ENCODE data around the gene PPP2R5A. TPM values are rescaled to one million over a fixed set of nuclear protein-coding genes. Genes with fewer than 3 reads are reported as not detected.

The PPP2R5A gene
- polyA plus RNA-seq, 1 of the 3 experiments (the other 2 are of a cell fraction), result 5.4 TPM

DNA sequence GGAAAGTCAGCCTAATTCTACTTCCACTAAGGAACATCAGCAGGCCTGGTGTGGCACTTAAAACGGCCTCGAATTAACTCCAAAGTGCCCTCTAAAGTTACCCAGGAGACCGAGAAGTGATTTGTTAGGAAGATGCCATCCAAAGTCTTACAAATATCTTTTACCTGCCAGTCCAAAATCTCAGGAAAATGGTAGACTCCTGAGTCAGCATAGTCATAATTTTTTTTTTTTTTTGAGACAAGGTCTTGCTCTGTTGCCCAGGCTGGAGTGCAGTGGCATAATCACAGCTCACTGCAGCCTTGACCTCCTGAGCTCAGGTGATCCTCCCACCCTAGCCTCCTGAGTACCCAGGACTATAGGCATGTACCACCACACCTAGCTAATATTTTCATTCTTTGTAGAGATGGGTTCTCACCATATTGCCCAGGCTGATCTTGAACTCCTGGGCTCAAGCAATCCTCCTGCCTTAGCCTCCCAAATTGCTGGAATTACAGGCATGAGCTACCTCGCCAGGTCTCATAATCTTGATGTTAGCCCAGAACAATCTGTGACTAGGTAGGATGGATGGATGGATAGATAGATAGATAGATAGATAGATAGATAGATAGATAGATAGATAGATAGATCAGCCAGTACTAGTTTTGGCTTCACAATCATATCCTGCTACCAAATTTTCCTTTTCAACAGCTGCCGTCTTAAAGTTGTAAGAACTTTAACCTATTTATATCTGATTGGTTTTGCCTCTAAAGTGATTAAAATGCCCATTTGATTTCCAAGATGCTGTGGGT lies 25.3 kb upstream of the PPP2R5A start (continued):
- TF ChIP-seq, protein P1, sequence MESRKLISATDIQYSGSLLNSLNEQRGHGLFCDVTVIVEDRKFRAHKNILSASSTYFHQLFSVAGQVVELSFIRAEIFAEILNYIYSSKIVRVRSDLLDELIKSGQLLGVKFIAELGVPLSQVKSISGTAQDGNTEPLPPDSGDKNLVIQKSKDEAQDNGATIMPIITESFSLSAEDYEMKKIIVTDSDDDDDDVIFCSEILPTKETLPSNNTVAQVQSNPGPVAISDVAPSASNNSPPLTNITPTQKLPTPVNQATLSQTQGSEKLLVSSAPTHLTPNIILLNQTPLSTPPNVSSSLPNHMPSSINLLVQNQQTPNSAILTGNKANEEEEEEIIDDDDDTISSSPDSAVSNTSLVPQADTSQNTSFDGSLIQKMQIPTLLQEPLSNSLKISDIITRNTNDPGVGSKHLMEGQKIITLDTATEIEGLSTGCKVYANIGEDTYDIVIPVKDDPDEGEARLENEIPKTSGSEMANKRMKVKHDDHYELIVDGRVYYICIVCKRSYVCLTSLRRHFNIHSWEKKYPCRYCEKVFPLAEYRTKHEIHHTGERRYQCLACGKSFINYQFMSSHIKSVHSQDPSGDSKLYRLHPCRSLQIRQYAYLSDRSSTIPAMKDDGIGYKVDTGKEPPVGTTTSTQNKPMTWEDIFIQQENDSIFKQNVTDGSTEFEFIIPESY (IDR thresholded peaks at IDR 0.05; ENCODE audit: borderline replicate concordance, low read depth), result no peak
- TF ChIP-seq RXRA (IDR thresholded peaks at IDR 0.05; ENCODE audit: borderline replicate concordance, low read depth), result no peak
- TF ChIP-seq, protein P2, sequence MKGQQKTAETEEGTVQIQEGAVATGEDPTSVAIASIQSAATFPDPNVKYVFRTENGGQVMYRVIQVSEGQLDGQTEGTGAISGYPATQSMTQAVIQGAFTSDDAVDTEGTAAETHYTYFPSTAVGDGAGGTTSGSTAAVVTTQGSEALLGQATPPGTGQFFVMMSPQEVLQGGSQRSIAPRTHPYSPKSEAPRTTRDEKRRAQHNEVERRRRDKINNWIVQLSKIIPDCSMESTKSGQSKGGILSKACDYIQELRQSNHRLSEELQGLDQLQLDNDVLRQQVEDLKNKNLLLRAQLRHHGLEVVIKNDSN (IDR thresholded peaks at IDR 0.05; ENCODE audit: borderline replicate concordance, low read depth), result no peak
- TF ChIP-seq EP300 (IDR thresholded peaks at IDR 0.05; ENCODE audit: borderline replicate concordance in 1 of 2, low read depth in 1 of 2, low read length in 1 of 2), result no peak
- TF ChIP-seq SMC3 (IDR thresholded peaks at IDR 0.05; ENCODE audit: low read depth, low read length), result no peak

DNA sequence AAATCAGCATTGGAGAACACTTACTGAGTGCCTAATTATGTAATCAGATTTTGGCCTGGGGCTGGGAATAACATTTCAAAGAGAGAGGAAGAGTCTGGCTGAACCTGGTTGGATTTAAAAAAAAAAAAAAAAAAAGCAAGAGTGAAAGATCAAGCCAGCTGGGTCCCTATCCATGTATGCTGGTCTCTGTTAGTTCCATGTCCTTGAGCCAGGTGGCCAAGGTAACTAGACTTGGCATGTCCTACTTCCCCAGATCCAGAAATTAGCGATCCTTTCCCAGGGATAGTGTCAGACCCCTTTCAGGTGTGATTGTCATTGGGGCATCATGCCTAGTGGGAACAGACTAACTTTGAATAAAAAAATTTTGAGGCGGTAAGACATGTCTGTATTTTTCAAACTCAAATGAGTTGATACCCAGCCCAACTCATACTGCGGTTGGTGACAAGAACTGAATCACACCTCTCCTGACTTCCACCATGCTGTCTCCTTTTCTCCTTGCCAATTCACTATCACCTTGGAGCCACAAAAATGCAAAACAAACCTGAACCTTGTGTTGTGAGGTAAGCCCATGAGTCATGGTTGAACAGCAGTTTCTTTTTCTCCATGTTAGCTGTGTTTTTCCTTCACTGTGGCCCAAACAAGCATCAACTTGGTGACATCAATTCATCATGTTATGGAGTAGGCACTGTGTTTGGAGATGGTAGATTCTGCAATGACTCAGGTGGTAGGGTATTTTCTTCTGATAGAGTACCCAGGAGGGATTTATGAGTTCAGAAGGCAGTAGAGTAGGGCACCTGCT lies 24.5 kb upstream of the PPP2R5A start:
- H3K9me3 ChIP-seq, result no peaks in the 10 kb centered on the region
- no peak overlapping the region for H3K27ac ChIP-seq (ENCODE audit: low read depth in 2 of 2, low read length in 1 of 2)
- no peak overlapping the region for H2AFZ ChIP-seq (ENCODE audit: low read depth)
- no peaks in the 10 kb centered on the region for H4K20me1 ChIP-seq (ENCODE audit: insufficient read depth)
- H3K79me2 ChIP-seq (ENCODE audit: insufficient read depth), result no peaks in the 10 kb centered on the region
- H3K9me2 ChIP-seq, result no peaks in the 10 kb centered on the region
- H3K27me3 ChIP-seq (ENCODE audit: insufficient read depth), result no peaks in the 10 kb centered on the region
- POLR2A ChIA-PET, result no interaction called here
- TF ChIP-seq, protein P3, sequence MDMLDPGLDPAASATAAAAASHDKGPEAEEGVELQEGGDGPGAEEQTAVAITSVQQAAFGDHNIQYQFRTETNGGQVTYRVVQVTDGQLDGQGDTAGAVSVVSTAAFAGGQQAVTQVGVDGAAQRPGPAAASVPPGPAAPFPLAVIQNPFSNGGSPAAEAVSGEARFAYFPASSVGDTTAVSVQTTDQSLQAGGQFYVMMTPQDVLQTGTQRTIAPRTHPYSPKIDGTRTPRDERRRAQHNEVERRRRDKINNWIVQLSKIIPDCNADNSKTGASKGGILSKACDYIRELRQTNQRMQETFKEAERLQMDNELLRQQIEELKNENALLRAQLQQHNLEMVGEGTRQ (IDR thresholded peaks at IDR 0.05; ENCODE audit: borderline replicate concordance, low read depth, low read length), result no peak
- TF ChIP-seq ELF1 (IDR thresholded peaks at IDR 0.05), result no peak
- DNase-seq, result no peak
- no peak overlapping the region for H3K9ac ChIP-seq
- no peaks in the 10 kb centered on the region for H3K4me1 ChIP-seq (ENCODE audit: control insufficient read depth in 1 of 2, insufficient read depth in 2 of 2, low read depth in 1 of 2, low read length in 1 of 2)
- H3K4me3 ChIP-seq (ENCODE audit: low read depth in 2 of 2, low read length in 1 of 2), result no peak overlapping the region
- CTCF ChIA-PET, result interaction anchor here (2.4 kb wide), 1 partner anchor 190 kb away, joined by 6 read pairs; no protein-coding TSS in a partner anchor
- H3K36me3 ChIP-seq (replicated peaks in 1 of 2; ENCODE audit: control insufficient read depth in 1 of 2, insufficient read depth in 2 of 2, low read length in 1 of 2), result no peaks in the 10 kb centered on the region
- no peaks in the 10 kb centered on the region for H3F3A ChIP-seq (replicated peaks; ENCODE audit: insufficient read depth)
- no peak overlapping the region for H3K4me2 ChIP-seq
- WGBS (ENCODE audit: low lambda C conversion rate), result 87% methylated on average over 3 of the region's 3 CpGs
